Measurements from ENCODE around the gene TASOR. TPM values are rescaled to one million over a fixed set of nuclear protein-coding genes. Genes with fewer than 3 reads are reported as not detected.
"Not testable (repeated sequence)": the region's sequence is repeated elsewhere in the genome, so short reads cannot be mapped to it uniquely, and the experiment has no call there.

The TASOR gene
- total and polyA plus RNA-seq, 2 experiments from 2014 or later: 9.3 to 64.0 TPM

DNA sequence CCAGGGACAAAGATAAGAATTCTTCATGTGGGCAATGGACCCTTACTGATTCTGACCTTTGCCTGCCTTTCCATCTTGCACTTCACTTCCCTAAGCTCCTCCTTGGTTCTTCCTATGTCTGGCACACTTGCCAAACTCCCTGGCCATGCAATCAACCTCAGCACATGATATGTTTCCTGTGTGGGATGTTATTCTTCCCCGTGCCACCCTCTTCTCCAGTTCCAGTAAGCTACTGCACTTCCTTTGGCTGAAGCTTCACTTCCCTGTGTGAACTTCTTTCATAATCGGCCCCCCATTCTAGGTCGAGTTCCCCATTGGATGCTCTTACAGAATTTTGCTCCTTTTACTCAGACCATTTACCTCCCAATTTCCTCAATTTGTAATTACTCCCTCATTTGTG is 10.7 kb upstream of the TASOR start:
- Histone ChIP-seq H3K27me3 (no peaks in the 10 kb centered on the region), H3K4me3 (no peak overlapping the region), H3K9me2 (replicated peaks; ENCODE audit: insufficient read depth) (no peaks in the 10 kb centered on the region), H3K4me2 (no peak overlapping the region), H4K20me1 (ENCODE audit: insufficient read depth, poor library complexity, severe bottlenecking) (no peaks in the 10 kb centered on the region), H3K36me3 (replicated peaks; ENCODE audit: insufficient read depth, low read depth) (no peaks in the 10 kb centered on the region), H2AFZ (no peak overlapping the region), H3K27ac (no peak overlapping the region), H3K4me1 (ENCODE audit: insufficient read depth) (no peaks in the 10 kb centered on the region), H3K79me2 (no peaks in the 10 kb centered on the region), H3K9me3 (ENCODE audit: low read depth) (no peaks in the 10 kb centered on the region)
- DNase-seq (ENCODE audit: low spot score): no peak
- 81% methylated on average over 3 of the region's 3 CpGs for WGBS (ENCODE audit: low lambda C conversion rate, missing lambda C conversion rate)
- TF ChIP-seq EZH2phosphoT487 (IDR thresholded peaks at IDR 0.05; ENCODE audit: low read depth, severe bottlenecking, unreplicated experiment) (no peak), EZH2 (IDR thresholded peaks at IDR 0.05; ENCODE audit: borderline replicate concordance) (no peak)
- TF ChIP-seq, protein P1, sequence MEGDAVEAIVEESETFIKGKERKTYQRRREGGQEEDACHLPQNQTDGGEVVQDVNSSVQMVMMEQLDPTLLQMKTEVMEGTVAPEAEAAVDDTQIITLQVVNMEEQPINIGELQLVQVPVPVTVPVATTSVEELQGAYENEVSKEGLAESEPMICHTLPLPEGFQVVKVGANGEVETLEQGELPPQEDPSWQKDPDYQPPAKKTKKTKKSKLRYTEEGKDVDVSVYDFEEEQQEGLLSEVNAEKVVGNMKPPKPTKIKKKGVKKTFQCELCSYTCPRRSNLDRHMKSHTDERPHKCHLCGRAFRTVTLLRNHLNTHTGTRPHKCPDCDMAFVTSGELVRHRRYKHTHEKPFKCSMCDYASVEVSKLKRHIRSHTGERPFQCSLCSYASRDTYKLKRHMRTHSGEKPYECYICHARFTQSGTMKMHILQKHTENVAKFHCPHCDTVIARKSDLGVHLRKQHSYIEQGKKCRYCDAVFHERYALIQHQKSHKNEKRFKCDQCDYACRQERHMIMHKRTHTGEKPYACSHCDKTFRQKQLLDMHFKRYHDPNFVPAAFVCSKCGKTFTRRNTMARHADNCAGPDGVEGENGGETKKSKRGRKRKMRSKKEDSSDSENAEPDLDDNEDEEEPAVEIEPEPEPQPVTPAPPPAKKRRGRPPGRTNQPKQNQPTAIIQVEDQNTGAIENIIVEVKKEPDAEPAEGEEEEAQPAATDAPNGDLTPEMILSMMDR (IDR thresholded peaks at IDR 0.05; ENCODE audit: poor library complexity): no peak

DNA sequence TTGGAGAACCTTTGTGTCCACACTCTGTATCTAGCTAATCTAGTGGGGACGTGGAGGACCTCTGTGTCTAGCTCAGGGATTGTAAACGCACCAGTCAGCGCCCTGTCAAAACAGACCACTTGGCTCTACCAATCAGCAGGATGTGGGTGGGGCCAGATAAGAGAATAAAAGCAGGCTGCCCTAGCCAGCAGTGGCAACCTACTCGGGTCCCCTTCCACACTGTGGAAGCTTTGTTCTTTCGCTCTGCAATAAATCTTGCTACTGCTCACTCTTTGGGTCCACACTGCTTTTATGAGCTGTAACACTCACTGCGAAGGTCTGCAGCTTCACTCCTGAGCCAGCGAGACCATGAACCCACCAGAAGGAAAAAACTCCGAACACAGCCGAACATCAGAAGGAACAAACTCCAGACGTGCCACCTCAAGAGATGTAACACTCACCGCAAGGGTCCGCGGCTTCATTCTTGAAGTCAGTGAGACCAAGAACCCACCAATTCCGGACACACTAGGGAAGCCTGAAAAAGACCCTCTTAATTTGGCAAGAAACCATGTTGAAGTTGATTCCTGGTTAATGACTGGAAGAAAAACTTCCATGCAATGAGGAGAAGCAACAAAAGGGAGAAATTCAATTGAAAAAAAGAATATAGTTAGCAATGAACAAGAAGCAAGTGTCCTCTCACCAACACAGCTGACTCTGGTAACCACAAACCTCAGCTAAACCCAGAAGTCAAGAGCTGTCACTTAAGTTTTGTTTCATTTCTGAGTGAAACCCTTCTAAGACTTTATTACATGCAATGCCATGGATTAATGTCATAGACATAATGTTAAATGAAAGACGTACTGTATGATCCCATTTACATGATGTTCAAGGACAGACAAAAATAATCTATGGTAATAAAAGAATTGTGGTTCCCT is 9.7 kb upstream of the TASOR start:
- 86% methylated on average over 15 of the region's 15 CpGs for WGBS (ENCODE audit: low lambda C conversion rate, missing lambda C conversion rate)
- not testable (repeated sequence) for H3K9me3 ChIP-seq (ENCODE audit: low read depth); H3K27me3 ChIP-seq; H3K4me1 ChIP-seq (ENCODE audit: insufficient read depth); H3K9me2 ChIP-seq (replicated peaks; ENCODE audit: insufficient read depth); H3K4me2 ChIP-seq; DNase-seq (ENCODE audit: low spot score); H3K4me3 ChIP-seq; H3K79me2 ChIP-seq; H4K20me1 ChIP-seq (ENCODE audit: insufficient read depth, poor library complexity, severe bottlenecking); H2AFZ ChIP-seq; H3K36me3 ChIP-seq (replicated peaks; ENCODE audit: insufficient read depth, low read depth); H3K27ac ChIP-seq

DNA sequence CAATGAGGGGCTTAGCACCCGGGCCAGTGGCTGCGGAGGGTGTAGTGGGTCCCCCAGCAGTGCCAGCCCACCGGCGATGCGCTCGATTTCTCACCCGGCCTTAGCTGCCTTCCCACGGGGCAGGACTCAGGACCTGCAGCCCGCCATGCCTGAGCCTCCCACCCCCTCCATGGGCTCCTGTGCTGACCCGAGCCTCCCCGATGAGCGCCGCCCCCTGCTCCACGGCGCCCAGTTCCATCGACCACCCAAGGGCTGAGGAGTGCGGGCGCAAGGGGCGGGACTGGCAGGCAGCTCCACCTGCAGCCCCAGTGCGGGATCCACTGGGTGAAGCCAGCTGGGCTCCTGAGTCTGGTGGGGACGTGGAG is 8.9 kb upstream of the TASOR start:
- H3K9me2 ChIP-seq (replicated peaks; ENCODE audit: insufficient read depth); H4K20me1 ChIP-seq (ENCODE audit: insufficient read depth, poor library complexity, severe bottlenecking); H3K27me3 ChIP-seq; H3K4me3 ChIP-seq; H3K27ac ChIP-seq; H3K36me3 ChIP-seq (replicated peaks; ENCODE audit: insufficient read depth, low read depth); H3K4me1 ChIP-seq (ENCODE audit: insufficient read depth); H3K9me3 ChIP-seq (ENCODE audit: low read depth); H2AFZ ChIP-seq; H3K4me2 ChIP-seq; DNase-seq (ENCODE audit: low spot score); H3K79me2 ChIP-seq: not testable (repeated sequence)
- WGBS (ENCODE audit: low lambda C conversion rate, missing lambda C conversion rate): 98% methylated on average over 7 of the region's 21 CpGs

DNA sequence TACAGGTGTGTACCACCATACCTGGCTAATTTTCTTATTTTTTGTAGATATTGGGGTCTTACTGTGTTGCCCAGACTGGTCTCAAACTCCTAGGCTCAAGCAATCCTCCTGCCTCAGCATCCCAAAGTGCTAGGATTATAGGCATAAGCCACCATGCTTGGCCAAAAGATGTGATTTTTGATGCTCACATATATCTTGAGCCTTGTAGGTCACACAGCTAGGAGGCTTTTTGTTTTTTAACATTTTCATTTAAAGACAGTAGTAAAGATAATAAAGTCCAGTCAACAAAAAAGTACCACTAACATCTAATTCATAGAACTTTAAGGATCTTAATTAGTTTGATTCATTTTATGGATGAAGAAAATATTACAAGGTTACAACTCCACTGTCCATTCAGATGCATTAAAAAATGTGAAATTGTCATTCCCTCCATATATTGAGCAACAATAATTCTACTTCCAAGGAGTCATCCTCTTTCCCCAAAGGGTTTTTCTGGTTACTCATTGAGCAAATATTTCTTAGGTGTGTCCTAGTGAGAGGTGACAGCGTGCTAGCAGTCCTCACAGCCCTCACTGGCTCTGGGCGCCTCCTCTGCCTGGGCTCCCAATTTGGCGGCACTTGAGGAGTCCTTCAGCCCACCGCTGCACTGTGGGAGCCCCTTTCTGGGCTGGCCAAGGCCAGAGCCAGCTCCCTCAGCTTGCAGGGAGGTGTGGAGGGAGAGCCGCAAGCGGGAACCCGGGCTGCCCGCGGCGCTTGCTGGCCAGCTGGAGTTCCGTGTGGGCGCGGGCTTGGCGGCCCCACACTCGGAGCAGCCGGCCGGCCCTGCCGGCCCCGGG is 8.3 kb upstream of the TASOR start:
- Histone ChIP-seq H3K27ac (no peak overlapping the region), H3K9me3 (ENCODE audit: low read depth) (no peaks in the 10 kb centered on the region), H3K4me1 (ENCODE audit: insufficient read depth) (no peaks in the 10 kb centered on the region), H2AFZ (no peak overlapping the region), H3K79me2 (no peaks in the 10 kb centered on the region), H3K4me3 (no peak overlapping the region), H3K4me2 (no peak overlapping the region), H4K20me1 (ENCODE audit: insufficient read depth, poor library complexity, severe bottlenecking) (no peaks in the 10 kb centered on the region), H3K9me2 (replicated peaks; ENCODE audit: insufficient read depth) (no peaks in the 10 kb centered on the region), H3K36me3 (replicated peaks; ENCODE audit: insufficient read depth, low read depth) (no peaks in the 10 kb centered on the region), H3K27me3 (no peaks in the 10 kb centered on the region)
- TF ChIP-seq EZH2phosphoT487 (IDR thresholded peaks at IDR 0.05; ENCODE audit: low read depth, severe bottlenecking, unreplicated experiment): no peak
- TF ChIP-seq, protein P1 (IDR thresholded peaks at IDR 0.05; ENCODE audit: poor library complexity): no peak
- no peak for TF ChIP-seq EZH2 (IDR thresholded peaks at IDR 0.05; ENCODE audit: borderline replicate concordance)
- DNase-seq (ENCODE audit: low spot score): no peak
- 97% methylated on average over 13 of the region's 19 CpGs for WGBS (ENCODE audit: low lambda C conversion rate, missing lambda C conversion rate)

Measured in hepatocyte (in vitro differentiated cells).